Activated CD4-positive, alpha-beta T cell treated with anti-CD3 and anti-CD28 coated beads, Interleukin-2, Interleukin-6, amounts not matched to agents 100 ng/mL and 50 ng/mL, durations not matched to agents 16 hours and 8 hours (primary cell): ENCODE results near the gene PBRM1.

Source experiments
- DNase-seq: peaks from one replicate; pipeline ENCODE4 v3.0.0-alpha.2; 2020

The PBRM1 gene

DNA sequence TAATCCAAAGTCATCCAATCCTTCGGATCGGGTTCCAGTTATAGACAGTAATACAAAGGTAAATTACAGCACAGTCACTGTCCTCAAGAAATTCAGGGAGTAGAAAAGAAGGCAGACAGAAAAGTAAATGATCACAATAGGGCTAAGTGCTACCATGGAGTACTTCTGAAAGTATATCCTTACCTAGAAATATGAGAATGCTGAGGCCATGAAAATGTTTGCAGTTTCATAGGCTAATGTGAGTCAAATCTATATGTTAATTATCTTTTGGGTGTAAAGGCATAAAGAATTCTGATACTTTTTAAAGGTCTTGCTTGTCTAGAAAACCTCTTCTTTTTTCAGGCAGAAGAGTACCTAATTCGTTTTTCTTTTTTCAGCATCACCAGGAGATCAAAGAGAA is 29.8 kb downstream of the PBRM1 start:
- no peak for DNase-seq

DNA sequence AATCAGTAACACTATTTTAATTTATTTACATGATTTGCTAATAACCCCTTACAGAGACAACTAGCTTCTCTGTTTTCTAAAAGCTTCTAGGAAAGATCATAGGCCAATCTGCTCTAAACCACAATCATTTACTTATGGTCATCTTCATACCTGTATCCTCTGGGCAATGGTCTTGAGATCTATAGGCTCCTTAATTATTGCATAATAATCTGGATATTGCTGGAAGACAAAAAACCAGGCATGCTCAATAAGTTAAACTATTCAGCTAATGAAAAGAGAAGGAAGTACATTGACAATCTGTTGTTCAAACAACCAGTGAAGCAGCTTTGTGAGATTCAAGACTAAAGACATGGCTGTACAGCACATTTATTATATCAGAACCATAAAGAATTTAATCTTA is 34.1 kb downstream of the PBRM1 start:
- DNase-seq = no peak

GRCh38 chr3:52650439-52650838 is 35.3 kb downstream of the PBRM1 start:
- peak; percentile 10 for DNase-seq

DNA sequence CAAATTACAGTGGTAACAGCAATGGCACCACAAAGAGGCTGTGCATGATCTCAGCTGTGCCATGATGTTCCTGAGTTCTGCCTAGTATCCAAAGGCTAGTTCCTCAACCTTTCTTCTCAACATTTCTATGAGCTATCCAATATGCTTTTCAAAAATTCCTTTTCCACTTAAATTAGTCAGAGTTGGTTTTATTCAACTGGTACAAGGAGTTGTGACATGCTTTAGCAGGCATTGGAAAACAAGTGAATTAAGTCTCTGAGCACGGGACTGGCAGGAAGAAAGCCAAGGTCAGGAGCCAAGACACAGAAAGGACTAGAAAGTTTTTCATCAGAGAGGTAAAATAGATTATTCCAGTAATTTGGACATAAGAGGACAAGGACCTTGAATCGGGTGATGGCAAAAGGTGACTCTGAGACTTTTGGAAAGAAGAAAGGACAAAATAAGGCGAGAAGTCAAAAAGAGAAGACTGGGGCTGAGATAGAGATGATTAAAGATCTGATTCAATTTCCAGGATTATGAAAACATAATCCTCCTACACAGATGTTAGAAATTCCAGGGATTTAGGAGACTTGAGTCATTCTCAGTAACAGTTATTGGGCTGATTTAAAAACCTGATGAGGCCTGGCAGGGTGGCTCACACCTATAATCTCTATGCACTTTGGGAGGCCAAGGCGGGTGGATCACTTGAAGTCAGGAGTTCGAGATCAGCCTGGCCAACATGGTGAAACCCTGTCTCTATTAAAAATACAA is 36.1 kb downstream of the PBRM1 start:
- no peak for DNase-seq

- DNase-seq = no peak
These were observed 40.2 kb downstream of the PBRM1 start for GRCh38 chr3:52645549-52645948.

- DNase-seq = no peak
These were observed 49.0 kb downstream of the PBRM1 start for GRCh38 chr3:52636673-52637072.

DNA sequence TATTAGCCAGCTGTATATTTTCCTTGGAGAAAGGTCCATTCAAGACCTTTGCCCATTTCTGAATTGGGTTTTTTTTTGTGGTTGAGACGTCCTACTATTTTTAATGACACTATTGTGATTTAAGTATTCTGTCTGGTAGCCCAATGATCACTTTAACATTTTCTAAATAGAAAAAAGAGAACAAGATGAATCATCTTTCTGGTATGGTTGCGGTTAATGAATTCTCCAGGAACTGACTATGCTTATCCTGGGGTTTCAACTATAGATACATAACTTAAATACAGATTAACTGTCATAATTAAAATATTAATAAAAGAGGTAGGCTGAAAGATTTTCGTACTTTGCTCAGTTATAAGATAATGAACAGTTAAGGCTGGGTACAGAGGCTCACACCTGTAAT is 51.9 kb downstream of the PBRM1 start:
- DNase-seq = no peak

DNA sequence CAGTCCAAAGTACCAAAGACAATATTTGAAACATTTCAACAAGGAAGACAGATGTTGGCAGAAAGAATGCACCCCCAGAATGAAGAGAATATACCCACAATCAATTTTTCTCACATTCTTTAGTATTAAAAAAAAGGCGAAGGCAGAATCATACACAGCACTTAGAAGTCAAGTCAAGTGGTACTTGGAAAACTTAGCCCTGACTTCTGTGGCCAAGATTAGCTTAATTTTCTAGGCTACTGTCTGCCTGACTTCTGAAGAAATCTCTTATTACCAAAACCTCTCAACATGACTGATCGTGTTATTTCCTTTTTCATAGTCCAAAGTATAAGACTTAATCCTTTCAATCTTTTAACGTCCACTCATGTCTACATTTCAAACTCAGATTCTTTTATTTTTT is 60.7 kb downstream of the PBRM1 start:
- no peak for DNase-seq

DNA sequence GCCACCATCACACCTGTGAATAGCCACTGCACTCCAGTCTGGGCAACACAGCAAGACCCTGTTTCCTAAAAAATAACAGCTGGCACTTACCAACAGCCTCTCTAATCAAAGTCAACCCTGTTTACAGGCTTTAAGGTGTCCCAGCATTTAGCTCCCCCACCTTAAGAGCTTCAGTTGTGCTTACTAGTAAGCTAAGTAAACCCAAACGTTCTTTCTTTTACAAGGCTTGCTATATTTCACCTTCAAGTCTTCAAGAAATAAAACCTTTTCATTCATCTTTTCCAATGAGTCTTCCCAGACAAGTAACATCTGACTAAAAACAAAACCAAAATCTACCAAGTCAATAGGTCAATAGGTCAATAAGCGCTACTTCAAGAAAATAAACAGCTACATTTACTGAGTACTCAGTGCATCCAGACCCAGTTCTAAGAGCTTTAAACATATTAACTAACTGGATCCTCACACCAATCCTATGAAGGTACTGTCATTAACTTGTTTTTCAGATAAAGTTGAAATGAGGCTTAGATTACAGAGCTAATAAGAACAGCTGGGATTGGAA is 62.4 kb downstream of the PBRM1 start:
- no peak for DNase-seq

- peak; percentile 9 for DNase-seq
These were observed 65.1 kb downstream of the PBRM1 start for GRCh38 chr3:52620580-52620979.

GRCh38 chr3:52615166-52615565 is 70.5 kb downstream of the PBRM1 start:
- no peak for DNase-seq

- no peak for DNase-seq
These were observed 71.0 kb downstream of the PBRM1 start for GRCh38 chr3:52614689-52615088.

GRCh38 chr3:52609316-52609815 is 76.3 kb downstream of the PBRM1 start:
- no peak for DNase-seq

GRCh38 chr3:52608337-52608736 is 77.4 kb downstream of the PBRM1 start:
- no peak for DNase-seq

DNA sequence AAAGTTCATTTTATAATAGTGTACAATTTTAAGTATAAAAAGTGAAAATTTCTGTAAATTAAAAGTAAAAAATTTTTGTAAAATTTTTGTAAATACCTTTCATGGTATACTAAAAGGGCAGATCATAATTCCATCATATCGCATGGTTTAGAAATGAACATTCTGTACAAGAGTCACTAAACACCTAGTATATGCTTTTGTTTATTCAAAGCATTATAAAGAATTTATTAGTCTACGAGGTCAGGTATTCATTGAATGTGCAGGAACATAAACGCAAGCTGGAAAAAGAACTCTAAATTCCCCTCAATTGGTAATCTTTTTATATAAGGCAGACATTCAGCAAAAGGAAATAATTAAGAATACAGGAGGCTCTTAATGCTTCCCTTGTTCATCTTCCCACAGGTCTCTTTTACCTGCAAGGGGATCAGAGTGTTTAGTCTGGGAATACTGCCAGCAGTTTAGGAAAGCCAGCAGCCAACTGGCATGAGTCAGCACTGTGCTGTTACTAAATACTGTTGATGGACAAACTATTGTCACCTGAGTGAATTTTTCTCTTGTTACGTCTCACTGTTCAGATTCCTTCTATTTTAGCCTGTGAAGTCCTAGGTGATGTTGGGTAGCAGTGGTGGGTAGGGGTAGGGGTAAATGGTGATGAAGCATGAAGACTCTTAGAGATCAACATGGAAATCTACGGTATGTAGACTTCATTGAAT is 79.2 kb downstream of the PBRM1 start:
- no peak for DNase-seq

DNA sequence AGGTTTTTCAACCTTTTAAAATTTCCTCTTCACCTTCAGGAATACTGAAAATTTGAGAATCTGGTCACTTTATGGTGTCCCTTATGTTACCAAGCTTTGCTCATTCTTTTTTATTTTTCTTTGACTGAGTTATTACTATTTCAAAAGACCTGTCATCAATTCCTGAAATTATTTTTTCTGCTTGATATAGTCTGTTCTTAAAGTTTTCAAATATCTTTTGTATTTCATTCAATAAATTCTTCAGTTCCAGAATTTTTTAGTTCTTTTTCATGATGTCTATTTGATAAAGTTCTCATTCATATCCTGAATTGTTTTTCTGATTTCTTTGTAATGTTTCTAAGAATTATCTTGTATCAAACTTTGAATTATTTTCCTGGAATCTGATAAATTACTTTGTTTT is 85.5 kb downstream of the PBRM1 start:
- DNase-seq = no peak

- no peak for DNase-seq
These were observed 89.0 kb downstream of the PBRM1 start for GRCh38 chr3:52596658-52597265.

DNA sequence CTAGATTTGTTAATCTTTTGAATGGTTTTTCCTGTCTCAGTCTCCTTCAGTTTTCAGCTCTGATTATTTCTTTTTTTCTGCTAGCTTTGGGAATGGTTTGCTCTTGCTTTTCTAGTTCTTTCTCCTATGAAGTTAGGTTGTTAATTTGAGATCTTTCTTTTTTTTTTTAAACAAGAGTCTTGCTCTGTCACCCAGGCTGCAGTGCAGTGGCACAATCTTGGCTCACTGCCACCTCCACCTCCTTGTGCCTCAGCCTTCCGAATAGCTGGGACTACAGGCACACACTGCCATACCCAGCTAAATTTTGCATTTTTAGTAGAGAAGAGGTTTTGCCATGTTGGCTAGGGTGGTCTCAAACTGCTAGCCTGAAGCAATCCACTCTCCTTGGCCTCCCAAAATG is 92.6 kb downstream of the PBRM1 start:
- DNase-seq = no peak

DNA sequence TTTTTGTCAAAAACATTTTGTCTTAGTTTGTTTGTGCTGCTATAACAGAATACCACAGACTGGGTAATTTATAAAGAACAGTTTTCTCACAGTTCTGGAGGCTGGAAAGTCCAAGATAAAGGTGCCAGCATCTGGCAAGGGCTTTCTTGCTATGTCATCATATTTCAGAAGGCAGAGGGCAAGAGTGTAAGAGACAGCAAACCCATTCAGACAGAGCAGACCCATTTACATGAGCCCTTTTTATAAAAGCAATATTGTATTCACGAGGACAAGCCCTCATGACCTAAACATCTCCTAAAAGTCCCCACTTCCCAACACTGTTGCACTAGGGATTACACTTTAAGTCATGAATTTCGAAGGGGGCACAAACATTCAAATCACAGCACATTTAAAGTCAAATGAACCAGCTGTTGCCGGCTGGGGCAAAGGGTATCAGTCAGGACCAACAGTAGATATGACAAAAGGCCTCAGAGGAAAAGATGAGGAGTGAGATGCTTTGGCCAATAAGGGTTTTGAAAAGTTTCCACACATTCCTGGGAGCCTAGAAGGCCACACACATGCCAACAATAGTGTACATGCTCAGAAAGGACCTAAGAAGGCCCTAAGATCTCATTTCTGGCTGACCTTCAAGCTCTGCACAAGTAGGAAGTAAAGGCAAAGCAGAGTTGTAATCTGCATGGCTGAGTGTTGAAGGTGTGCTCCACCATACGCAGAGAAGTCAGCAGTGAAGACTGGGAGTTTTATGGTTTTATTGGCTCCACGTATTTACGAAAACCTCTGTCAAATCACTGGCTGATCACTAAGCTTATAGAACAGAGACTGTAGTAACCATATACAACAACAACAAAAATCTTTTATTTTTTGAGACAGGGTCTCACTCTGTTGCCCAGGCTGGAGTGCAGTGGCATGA is 111.4 kb downstream of the PBRM1 start:
- no peak for DNase-seq

GRCh38 chr3:52572221-52572620 is 113.5 kb downstream of the PBRM1 start:
- no peak for DNase-seq

DNA sequence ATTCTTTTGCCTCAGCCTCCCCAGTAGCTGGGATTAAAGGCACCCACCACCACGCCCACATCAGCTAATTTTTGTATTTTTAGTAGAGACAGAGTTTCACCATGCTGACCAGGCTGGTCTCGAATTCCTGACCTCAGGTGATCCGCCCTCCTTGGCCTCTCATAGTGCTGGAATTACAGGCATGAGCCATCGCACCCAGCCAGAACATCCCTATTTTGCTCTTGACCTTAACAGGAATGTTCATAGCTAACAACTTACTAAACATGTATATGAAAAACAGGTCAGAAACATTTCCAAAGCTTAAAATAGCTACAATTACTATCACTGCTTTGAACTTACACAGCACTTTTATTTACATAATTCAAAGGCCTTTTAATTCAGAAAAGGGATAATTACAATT is 115.6 kb downstream of the PBRM1 start:
- DNase-seq = no peak

DNA sequence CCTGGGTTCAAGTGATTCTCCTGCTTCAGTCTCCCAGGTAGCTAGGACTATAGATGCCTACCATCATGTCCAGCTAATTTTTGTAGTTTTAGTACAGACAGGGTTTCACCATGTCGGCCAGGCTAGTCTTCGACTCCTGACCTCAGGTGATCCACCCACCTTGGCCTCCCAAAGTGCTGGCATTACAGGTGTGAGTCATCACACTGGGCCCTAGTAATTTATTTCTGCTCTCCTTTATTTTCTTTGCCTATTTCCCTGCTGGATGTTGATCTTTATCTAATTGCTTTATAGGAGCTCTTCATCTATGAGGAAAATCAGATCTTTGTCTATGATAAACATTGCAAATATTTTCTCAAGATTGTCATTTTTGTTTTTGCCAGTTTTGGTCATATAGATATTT is 117.6 kb downstream of the PBRM1 start:
- DNase-seq = no peak

DNA sequence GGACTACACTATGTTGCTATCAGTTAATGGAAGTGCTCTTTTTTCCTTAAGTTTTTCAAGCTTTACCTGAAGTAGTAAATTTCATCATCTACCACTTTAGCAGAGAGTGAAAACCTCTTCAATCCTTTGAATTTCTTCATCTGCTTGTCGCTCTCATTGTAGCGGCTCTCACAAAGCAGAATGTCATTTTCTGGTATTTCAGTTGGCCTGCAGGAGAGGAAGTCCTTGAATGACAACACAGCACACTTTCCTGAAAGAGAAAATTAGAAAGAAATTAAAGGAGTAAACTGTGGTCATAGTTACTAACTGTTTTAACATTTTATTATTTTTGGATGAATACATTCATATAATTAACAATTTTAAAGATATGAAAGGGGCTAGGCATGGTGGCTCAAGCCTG is 121.7 kb downstream of the PBRM1 start:
- no peak for DNase-seq
